ENCODE data around the gene GALNT15. TPM values are rescaled to one million over a fixed set of nuclear protein-coding genes. Genes with fewer than 3 reads are reported as not detected.

Gene GALNT15
- total RNA-seq, 4 donors from 2014 or later: 75.3 to 133 (median 84.5) TPM

DNA sequence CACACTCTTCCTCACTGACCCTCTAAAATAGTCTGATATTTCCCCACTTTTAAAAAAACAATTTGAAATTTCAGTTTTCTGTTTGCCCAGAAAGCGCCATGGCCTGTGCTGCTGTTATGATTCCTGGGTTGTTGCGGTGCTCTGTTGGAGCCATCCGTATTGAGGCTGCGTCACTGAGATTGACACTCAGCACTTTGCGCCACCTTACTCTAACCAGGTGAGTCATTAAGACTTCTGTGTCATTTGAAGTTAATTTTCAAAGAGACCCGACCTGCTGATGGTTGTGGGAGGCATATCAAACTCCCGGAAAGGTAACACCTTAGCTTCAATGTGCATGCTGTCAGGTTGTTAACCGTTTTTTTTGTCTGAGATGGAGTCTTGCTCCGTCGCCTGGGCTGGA, 96.4 kb downstream of the GALNT15 start:
- 95 to 97% methylated on average over 10 of the region's 10 CpGs for WGBS, 2 donors
- no peak for DNase-seq (ENCODE audit: low spot score in 2 of 2)
- intact Hi-C loops (cut with DNase I; ENCODE audit: low total_unique reads): no loop called here
- TF ChIP-seq, protein P1, sequence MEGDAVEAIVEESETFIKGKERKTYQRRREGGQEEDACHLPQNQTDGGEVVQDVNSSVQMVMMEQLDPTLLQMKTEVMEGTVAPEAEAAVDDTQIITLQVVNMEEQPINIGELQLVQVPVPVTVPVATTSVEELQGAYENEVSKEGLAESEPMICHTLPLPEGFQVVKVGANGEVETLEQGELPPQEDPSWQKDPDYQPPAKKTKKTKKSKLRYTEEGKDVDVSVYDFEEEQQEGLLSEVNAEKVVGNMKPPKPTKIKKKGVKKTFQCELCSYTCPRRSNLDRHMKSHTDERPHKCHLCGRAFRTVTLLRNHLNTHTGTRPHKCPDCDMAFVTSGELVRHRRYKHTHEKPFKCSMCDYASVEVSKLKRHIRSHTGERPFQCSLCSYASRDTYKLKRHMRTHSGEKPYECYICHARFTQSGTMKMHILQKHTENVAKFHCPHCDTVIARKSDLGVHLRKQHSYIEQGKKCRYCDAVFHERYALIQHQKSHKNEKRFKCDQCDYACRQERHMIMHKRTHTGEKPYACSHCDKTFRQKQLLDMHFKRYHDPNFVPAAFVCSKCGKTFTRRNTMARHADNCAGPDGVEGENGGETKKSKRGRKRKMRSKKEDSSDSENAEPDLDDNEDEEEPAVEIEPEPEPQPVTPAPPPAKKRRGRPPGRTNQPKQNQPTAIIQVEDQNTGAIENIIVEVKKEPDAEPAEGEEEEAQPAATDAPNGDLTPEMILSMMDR (IDR thresholded peaks at IDR 0.05): no peak
- H3K4me3 ChIP-seq (ENCODE audit: low read depth, poor library complexity, severe bottlenecking): no peak overlapping the region

DNA sequence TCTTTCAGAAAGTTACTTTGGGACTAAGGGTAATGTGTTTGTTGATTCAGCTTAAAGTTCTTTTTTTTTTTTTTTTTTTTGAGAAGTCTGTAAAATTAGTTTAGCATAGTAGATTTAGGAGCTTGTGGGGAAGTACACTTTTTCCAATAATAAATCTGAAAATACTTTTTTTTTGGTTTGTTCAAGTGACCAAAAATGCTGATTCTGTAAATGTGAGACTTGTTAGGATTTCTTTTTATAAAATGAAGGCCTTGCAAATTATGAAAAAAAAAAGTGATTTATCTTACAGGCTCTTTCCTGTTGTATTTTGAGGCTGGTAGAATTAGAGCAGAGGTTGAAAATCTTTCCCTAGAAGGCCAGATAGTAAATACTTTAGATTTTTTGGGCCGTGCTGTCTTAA, 98.1 kb downstream of the GALNT15 start:
- 84 to 86% methylated on average over 1 of the region's 1 CpG for WGBS, 2 donors
- DNase-seq (ENCODE audit: low spot score in 2 of 2): no peak
- intact Hi-C loops (cut with DNase I; ENCODE audit: low total_unique reads): no loop called here
- TF ChIP-seq POLR2A (IDR thresholded peaks at IDR 0.05): no peak
- TF ChIP-seq, protein P1 (IDR thresholded peaks at IDR 0.05): no peak
- H3K4me3 ChIP-seq (ENCODE audit: low read depth, poor library complexity, severe bottlenecking): no peak overlapping the region

DNA sequence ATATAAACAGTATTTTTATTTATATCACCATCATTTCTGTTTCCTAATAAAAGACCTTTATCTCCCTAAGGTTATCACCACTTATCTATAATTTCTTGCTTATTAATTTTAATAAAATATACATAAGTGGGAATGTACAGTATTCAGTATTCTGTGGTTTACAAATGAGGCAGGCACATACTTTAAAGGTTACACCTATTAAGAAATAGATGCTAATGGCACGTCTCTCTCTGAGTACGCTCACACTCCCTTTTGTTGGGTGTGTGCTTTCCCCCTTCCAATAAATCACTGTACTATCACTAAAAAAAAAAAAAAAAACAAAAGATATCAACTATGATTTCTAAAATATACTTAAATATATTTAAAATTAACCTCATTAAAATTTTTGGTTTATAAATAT, 99.4 kb downstream of the GALNT15 start:
- intact Hi-C loops (cut with DNase I; ENCODE audit: low total_unique reads): no loop called here
- H3K4me3 ChIP-seq (ENCODE audit: low read depth, poor library complexity, severe bottlenecking): no peak overlapping the region
- WGBS, 2 donors: 91 to 93% methylated on average over 2 of the region's 2 CpGs

DNA sequence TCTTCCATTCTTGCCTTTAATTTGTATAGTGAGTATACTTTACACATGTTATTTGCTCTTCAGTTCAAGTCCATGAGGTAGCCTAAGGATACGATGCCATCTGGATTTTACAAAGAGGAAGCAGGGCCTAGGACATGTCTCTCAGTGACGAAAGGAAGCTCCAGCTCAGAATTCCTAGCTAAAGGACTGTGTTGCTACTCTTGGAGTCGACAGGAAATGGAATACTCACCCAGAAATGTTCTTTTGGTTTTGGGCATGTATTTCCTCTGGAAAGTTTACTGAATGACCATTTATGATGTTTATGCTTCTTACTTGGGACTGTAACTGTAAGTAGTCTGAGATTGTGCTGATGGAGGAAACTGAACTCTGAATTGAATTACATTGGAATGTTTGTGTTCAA, 103.0 kb downstream of the GALNT15 start:
- no peak overlapping the region for H3K4me3 ChIP-seq (ENCODE audit: low read depth, poor library complexity, severe bottlenecking)
- no peak for DNase-seq (ENCODE audit: low spot score in 2 of 2)
- WGBS, 2 donors: 90 to 91% methylated on average over 3 of the region's 3 CpGs
- TF ChIP-seq, protein P1 (IDR thresholded peaks at IDR 0.05): no peak
- TF ChIP-seq POLR2A (IDR thresholded peaks at IDR 0.05): no peak
- intact Hi-C loops (cut with DNase I; ENCODE audit: low total_unique reads): no loop called here

More for the DNA sequence above, 99.4 kb downstream of the GALNT15 start:
- TF ChIP-seq, protein P1 (IDR thresholded peaks at IDR 0.05): no peak
- TF ChIP-seq POLR2A (IDR thresholded peaks at IDR 0.05): no peak
- DNase-seq (ENCODE audit: low spot score in 2 of 2): no peak

DNA sequence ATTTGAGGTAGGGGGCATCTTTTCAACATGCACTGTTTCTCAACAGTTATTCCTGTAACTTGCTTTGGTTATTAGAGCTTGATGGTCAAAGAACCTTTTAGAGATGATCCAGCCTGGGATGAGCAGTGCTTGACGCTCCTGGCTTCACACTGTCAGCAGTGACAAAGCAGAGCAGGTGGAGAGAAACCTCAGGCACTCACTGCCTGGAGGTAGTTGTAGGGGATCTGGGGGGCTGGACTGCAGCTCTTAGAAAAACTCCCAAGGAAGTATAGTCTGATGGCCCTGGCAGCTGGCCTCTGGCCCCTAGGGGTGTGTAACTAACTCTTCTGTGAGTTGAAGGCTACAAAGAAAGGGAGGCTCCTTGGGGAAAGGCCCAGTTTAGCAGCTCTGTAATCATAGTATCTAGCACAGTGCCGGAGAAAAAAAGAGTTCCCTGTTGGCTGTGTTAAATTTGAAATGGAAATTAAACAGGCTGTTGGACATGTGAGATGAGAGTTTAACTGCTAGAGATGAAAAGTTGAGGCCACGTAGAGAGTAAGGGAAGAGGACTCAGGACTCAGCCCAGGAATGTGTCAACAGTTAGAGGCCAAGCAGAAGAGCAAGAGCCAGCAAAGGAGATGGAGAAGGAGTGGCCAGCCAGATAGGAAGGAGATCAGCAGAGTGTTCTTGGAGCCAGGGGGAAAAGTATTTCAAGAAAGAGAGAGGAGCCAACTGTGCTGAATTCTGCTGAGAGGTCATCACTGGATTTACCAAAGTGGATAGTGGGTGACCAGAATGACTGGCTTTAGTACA, 104.7 kb downstream of the GALNT15 start:
- H3K4me3 ChIP-seq (ENCODE audit: low read depth, poor library complexity, severe bottlenecking): no peak overlapping the region
- intact Hi-C loops (cut with DNase I; ENCODE audit: low total_unique reads): no loop called here
- DNase-seq (ENCODE audit: low spot score in 2 of 2): no peak
- TF ChIP-seq, protein P1 (IDR thresholded peaks at IDR 0.05): no peak
- TF ChIP-seq POLR2A (IDR thresholded peaks at IDR 0.05): no peak
- 69 to 79% methylated on average over 3 of the region's 3 CpGs for WGBS, 2 donors

DNA sequence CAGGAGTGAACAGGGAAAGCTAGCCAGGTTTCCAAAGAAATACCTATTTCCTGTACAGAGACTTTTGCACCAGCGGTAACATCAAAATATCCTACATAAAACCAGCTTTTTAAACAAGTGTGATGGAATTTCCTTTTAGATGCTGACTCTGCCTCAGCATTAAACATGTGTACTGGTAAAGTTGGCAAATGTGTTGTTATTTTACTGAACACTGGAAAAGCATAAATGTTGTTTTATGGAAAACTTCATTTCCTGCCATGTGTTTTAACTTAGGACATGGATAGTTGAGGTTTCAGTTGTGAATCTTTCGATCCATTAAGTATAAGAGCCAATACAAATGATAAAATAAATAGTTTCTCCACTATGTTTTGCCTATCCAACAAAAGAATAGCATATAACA, 106.2 kb downstream of the GALNT15 start:
- 71 to 74% methylated on average over 2 of the region's 2 CpGs for WGBS, 2 donors
- TF ChIP-seq POLR2A (IDR thresholded peaks at IDR 0.05): no peak
- TF ChIP-seq, protein P1 (IDR thresholded peaks at IDR 0.05): no peak
- H3K4me3 ChIP-seq (ENCODE audit: low read depth, poor library complexity, severe bottlenecking): no peak overlapping the region
- intact Hi-C loops (cut with DNase I; ENCODE audit: low total_unique reads): no loop called here
- DNase-seq (ENCODE audit: low spot score in 2 of 2): no peak
